Upper lobe of left lung (tissue), 6 donors: ENCODE results near the gene DARS2. TPM values are rescaled to one million over a fixed set of nuclear protein-coding genes. Genes with fewer than 3 reads are reported as not detected.
"Not testable (repeated sequence)": the region's sequence is repeated elsewhere in the genome, so short reads cannot be mapped to it uniquely, and the experiment has no call there.

Experiments
- ATAC-seq, 2 donors: fragments of 200-7000 bp; cut with Tn5 transposase; one replicate each; pipeline ENCODE4 v1.9.1; 2022; ENCODE audit warnings: mild to moderate bottlenecking in 2 of 2, moderate library complexity in 2 of 2; ENCODE audit not compliant: low FRiP score in 2 of 2
- DNase-seq, 2 donors: peaks; one replicate each; pipeline ENCODE4 v3.0.0-alpha.2; 2019 to 2020
- H3K27ac ChIP-seq, 4 donors: fragments of 200-600 bp; sonication (generic); one replicate each; pipeline ENCODE4 v1.5.1; 2016 to 2019
- H3K27me3 ChIP-seq, 4 donors: fragments of 200-600 bp; sonication (generic); one replicate each; pipeline ENCODE4 v1.5.1; 2017 to 2019
- H3K36me3 ChIP-seq, 4 donors: fragments of 200-600 bp; sonication (generic); one replicate each; pipeline ENCODE4 v1.5.1; 2016 to 2019
- H3K4me1 ChIP-seq, 4 donors: fragments of 200-600 bp; sonication (generic); one replicate each; pipeline ENCODE4 v1.5.1; 2018 to 2019
- H3K4me3 ChIP-seq, 4 donors: fragments of 200-600 bp; sonication (generic); one replicate each; pipeline ENCODE4 v1.5.1; 2017 to 2019; ENCODE audit warnings: mild to moderate bottlenecking in 2 of 4, moderate library complexity in 1 of 4
- H3K9me3 ChIP-seq, 4 donors: fragments of 200-600 bp; sonication (generic); one replicate each; pipeline ENCODE4 v1.5.1; 2018 to 2019
- CTCF ChIP-seq, 6 experiments: fragments of 450-650 bp in 4 of 6; fragments of 200-600 bp in 2 of 6; sonication (generic) in 2 of 6; IDR thresholded peaks; one replicate each; pipeline ENCODE4 v1.5.1; 2016 to 2019; ENCODE audit warnings: antibody characterized with exemption in 6 of 6
- EP300 ChIP-seq, 4 donors: sonication (generic); formaldehyde crosslinking; IDR thresholded peaks; one replicate each; pipeline ENCODE4 v1.5.1; 2017; ENCODE audit warnings: antibody characterized with exemption in 4 of 4, control low read depth in 2 of 4
- POLR2A ChIP-seq, 4 donors: fragments of 450-650 bp; IDR thresholded peaks; one replicate each; pipeline ENCODE4 v1.5.1; 2016 to 2017; ENCODE audit warnings: antibody characterized with exemption in 4 of 4, mild to moderate bottlenecking in 2 of 4
- POLR2AphosphoS5 ChIP-seq, 2 donors: sonication (generic); formaldehyde crosslinking; IDR thresholded peaks; one replicate each; pipeline ENCODE4 v1.5.1; 2017; ENCODE audit warnings: antibody characterized with exemption in 2 of 2
- WGBS, 2 donors: methylation state at CpG; one replicate each; pipeline ENCODE4 v1.1.5; 2017 to 2018; 5-methylcytosine and 5-hydroxymethylcytosine counted together
- total RNA-seq, 6 donors: library from RNA; depleted of rRNA in 4 of 6; stranded (reverse); fragments of >200 nt in 4 of 6; gene quantifications; one replicate each; pipeline versions ENCODE4 v1.1.0 to v1.2.1, GENCODE V29; 2016 to 2021
- donor health status: DM: no; HTN: no; CAD: no; lungs with moderate emphysema.
- donor health status: DM: no; HTN: yes; CAD: no; lungs with severe emphysema.

Gene DARS2
- total RNA-seq, 6 donors from 2014 or later = 7.3 to 19.1 (median 12.5) TPM

- no peak overlapping the region for H3K27ac ChIP-seq
- no peak for ATAC-seq
Observed at GRCh38 chr1:173789841-173790240, 34.6 kb upstream of the DARS2 start.

GRCh38 chr1:173798078-173798477 is 26.4 kb upstream of the DARS2 start:
- Histone ChIP-seq H3K27ac (no peak overlapping the region), H3K9me3 (no peaks in the 10 kb centered on the region), H3K36me3 (peaks cover 0 to 3% (median 0%) of the 10 kb centered on the region in 4 donors), H3K27me3 (no peaks in the 10 kb centered on the region), H3K4me3 (no peak overlapping the region), H3K4me1 (no peaks in the 10 kb centered on the region)
- no peak for DNase-seq
- ATAC-seq = no peak
- TF ChIP-seq POLR2AphosphoS5 (IDR thresholded peaks at IDR 0.05) = no peak
- no peak for TF ChIP-seq CTCF (IDR thresholded peaks at IDR 0.05)
- TF ChIP-seq EP300 (IDR thresholded peaks at IDR 0.05) = no peak
- TF ChIP-seq POLR2A (IDR thresholded peaks at IDR 0.05) = no peak

More at GRCh38 chr1:173789841-173790240, 34.6 kb upstream of the DARS2 start:
- H3K36me3 ChIP-seq = peaks cover 5 to 26% (median 11%) of the 10 kb centered on the region in 4 donors
- H3K4me3 ChIP-seq = no peak overlapping the region
- H3K27me3 ChIP-seq = no peaks in the 10 kb centered on the region
- H3K4me1 ChIP-seq = no peaks in the 10 kb centered on the region
- no peak for DNase-seq
- WGBS, 2 donors = 94 to 98% methylated on average over 2 of the region's 2 CpGs
- TF ChIP-seq EP300 (IDR thresholded peaks at IDR 0.05) (no peak), POLR2AphosphoS5 (IDR thresholded peaks at IDR 0.05) (no peak), CTCF (IDR thresholded peaks at IDR 0.05) (no peak), POLR2A (IDR thresholded peaks at IDR 0.05) (no peak)
- no peaks in the 10 kb centered on the region for H3K9me3 ChIP-seq

- DNase-seq, ATAC-seq, H3K27ac ChIP-seq, H3K9me3 ChIP-seq, H3K36me3 ChIP-seq, H3K4me1 ChIP-seq, H3K27me3 ChIP-seq, H3K4me3 ChIP-seq: not testable (repeated sequence)
- 97 to 100% methylated on average over 1 of the region's 1 CpG for WGBS, 2 donors
Observed at GRCh38 chr1:173799995-173800394, 24.5 kb upstream of the DARS2 start.

GRCh38 chr1:173802961-173803360 is 21.5 kb upstream of the DARS2 start:
- no peaks in the 10 kb centered on the region for H3K9me3 ChIP-seq
- H3K27ac ChIP-seq = no peak overlapping the region
- no peaks in the 10 kb centered on the region for H3K27me3 ChIP-seq
- 93 to 95% methylated on average over 2 of the region's 2 CpGs for WGBS, 2 donors
- TF ChIP-seq POLR2A (IDR thresholded peaks at IDR 0.05) = no peak
- TF ChIP-seq POLR2AphosphoS5 (IDR thresholded peaks at IDR 0.05) = no peak
- H3K4me1 ChIP-seq = no peaks in the 10 kb centered on the region
- H3K36me3 ChIP-seq = peaks cover 0 to 10% (median 2%) of the 10 kb centered on the region in 4 donors
- H3K4me3 ChIP-seq = no peak overlapping the region
- ATAC-seq (no peak), DNase-seq (no peak)

GRCh38 chr1:173813654-173814053 is 10.8 kb upstream of the DARS2 start:
- H3K27me3 ChIP-seq, DNase-seq, H3K9me3 ChIP-seq, H3K4me3 ChIP-seq, H3K4me1 ChIP-seq, H3K27ac ChIP-seq, ATAC-seq: not testable (repeated sequence)
- H3K36me3 ChIP-seq = peaks cover 0 to 11% (median 8%) of the 10 kb centered on the region in 4 donors
- 94% methylated on average over 5 of the region's 5 CpGs for WGBS, 2 donors

GRCh38 chr1:173818459-173818858 is 6.0 kb upstream of the DARS2 start:
- H3K9me3 ChIP-seq = no peaks in the 10 kb centered on the region
- 81 to 92% methylated on average over 1 of the region's 1 CpG for WGBS, 2 donors
- H3K4me3 ChIP-seq = no peak overlapping the region
- no peak for DNase-seq
- H3K4me1 ChIP-seq = peaks cover 4 to 7% (median 4%) of the 10 kb centered on the region in 4 donors
- ATAC-seq = no peak
- no peak overlapping the region for H3K27ac ChIP-seq
- TF ChIP-seq POLR2AphosphoS5 (IDR thresholded peaks at IDR 0.05) (no peak), CTCF (IDR thresholded peaks at IDR 0.05) (no peak), POLR2A (IDR thresholded peaks at IDR 0.05) (no peak), EP300 (IDR thresholded peaks at IDR 0.05) (no peak)
- H3K36me3 ChIP-seq = peaks cover 0 to 3% (median 0%) of the 10 kb centered on the region in 4 donors
- H3K27me3 ChIP-seq = no peaks in the 10 kb centered on the region
